HEK293 (cell line): Measurements from ENCODE around the gene GALNT2.

ENCODE experiments used
- BCL11B ChIP-seq: fragments of 450-650 bp; formaldehyde crosslinking; IDR thresholded peaks from 2 replicates; pipeline ENCODE4 v1.5.1; 2016; ENCODE audit warnings: low read depth, missing biosample characterization, missing genetic modification characterization
- EGR2 ChIP-seq: fragments of 450-650 bp; formaldehyde crosslinking; IDR thresholded peaks from 2 replicates; pipeline ENCODE4 v1.5.1; 2016; ENCODE audit warnings: low read depth, missing biosample characterization, missing genetic modification characterization
- GLIS2 ChIP-seq: fragments of 450-650 bp; formaldehyde crosslinking; IDR thresholded peaks from 2 replicates; pipeline ENCODE4 v1.5.1; 2016; ENCODE audit warnings: missing biosample characterization, missing genetic modification characterization
- KLF17 ChIP-seq: fragments of 450-650 bp; formaldehyde crosslinking; IDR thresholded peaks from 2 replicates; pipeline ENCODE4 v1.5.1; 2016; ENCODE audit warnings: missing biosample characterization, missing genetic modification characterization
- KLF8 ChIP-seq: fragments of 450-650 bp; formaldehyde crosslinking; IDR thresholded peaks from 2 replicates; pipeline ENCODE4 v1.5.1; 2016; ENCODE audit warnings: missing biosample characterization, missing genetic modification characterization
- PRDM1 ChIP-seq: fragments of 450-650 bp; formaldehyde crosslinking; IDR thresholded peaks from 2 replicates; pipeline ENCODE4; 2016; ENCODE audit warnings: missing biosample characterization, missing genetic modification characterization
- SETDB1 ChIP-seq: IDR thresholded peaks from one replicate; pipeline ENCODE4 v1.6.1; 2017; ENCODE audit warnings: mild to moderate bottlenecking, low read length, moderate library complexity, mixed read lengths; ENCODE audit not compliant: insufficient read length
- ZBTB10 ChIP-seq: fragments of 450-650 bp; formaldehyde crosslinking; IDR thresholded peaks from 2 replicates; pipeline ENCODE4 v1.5.1; 2016; ENCODE audit warnings: missing biosample characterization, missing genetic modification characterization
- ZBTB48 ChIP-seq: fragments of 450-650 bp; formaldehyde crosslinking; IDR thresholded peaks from 2 replicates; pipeline ENCODE4 v1.5.1; 2016; ENCODE audit warnings: missing biosample characterization, missing genetic modification characterization
- ZBTB8A ChIP-seq: fragments of 450-650 bp; formaldehyde crosslinking; IDR thresholded peaks from 2 replicates; pipeline ENCODE4 v1.5.1; 2016; ENCODE audit warnings: missing biosample characterization, missing genetic modification characterization
- ZFP37 ChIP-seq: fragments of 450-650 bp; formaldehyde crosslinking; IDR thresholded peaks from 2 replicates; pipeline ENCODE4 v1.5.1; 2016; ENCODE audit warnings: missing biosample characterization, missing genetic modification characterization
- ZNF184 ChIP-seq: fragments of 450-650 bp; IDR thresholded peaks from 2 replicates; pipeline ENCODE4 v1.5.1; 2018; ENCODE audit warnings: missing biosample characterization, mild to moderate bottlenecking, missing genetic modification characterization
- ZNF280D ChIP-seq: fragments of 450-650 bp; formaldehyde crosslinking; IDR thresholded peaks from 2 replicates; pipeline ENCODE4 v1.5.1; 2016; ENCODE audit warnings: missing biosample characterization, missing genetic modification characterization
- ZNF324 ChIP-seq: fragments of 450-650 bp; formaldehyde crosslinking; IDR thresholded peaks from 2 replicates; pipeline ENCODE4 v1.5.1; 2016; ENCODE audit warnings: missing biosample characterization, missing genetic modification characterization
- ZNF335 ChIP-seq: fragments of 450-650 bp; formaldehyde crosslinking; conservative IDR thresholded peaks from 2 replicates; pipeline ENCODE4 v1.5.1; 2016; ENCODE audit warnings: missing biosample characterization, missing genetic modification characterization
- ZNF362 ChIP-seq: fragments of 450-650 bp; formaldehyde crosslinking; IDR thresholded peaks from 2 replicates; pipeline ENCODE4 v1.5.1; 2016; ENCODE audit warnings: missing biosample characterization, missing genetic modification characterization
- ZNF391 ChIP-seq: fragments of 450-650 bp; formaldehyde crosslinking; IDR thresholded peaks from 2 replicates; pipeline ENCODE4 v1.5.1; 2016; ENCODE audit warnings: low read depth, missing biosample characterization, missing genetic modification characterization, borderline replicate concordance
- ZNF394 ChIP-seq: fragments of 450-650 bp; formaldehyde crosslinking; IDR thresholded peaks from 2 replicates; pipeline ENCODE4 v1.5.1; 2016; ENCODE audit warnings: missing biosample characterization, missing genetic modification characterization, mild to moderate bottlenecking, moderate library complexity, borderline replicate concordance
- ZNF404 ChIP-seq: fragments of 450-650 bp; formaldehyde crosslinking; IDR thresholded peaks from 2 replicates; pipeline ENCODE4 v1.5.1; 2017; ENCODE audit warnings: missing biosample characterization, missing genetic modification characterization
- ZNF426 ChIP-seq: fragments of 450-650 bp; formaldehyde crosslinking; IDR thresholded peaks from 2 replicates; pipeline ENCODE4 v1.5.1; 2017; ENCODE audit warnings: missing biosample characterization, missing genetic modification characterization, mild to moderate bottlenecking, inconsistent platforms, moderate library complexity
- ZNF530 ChIP-seq: fragments of 450-650 bp; formaldehyde crosslinking; IDR thresholded peaks from 2 replicates; pipeline ENCODE4 v1.5.1; 2016; ENCODE audit warnings: low read depth, missing biosample characterization, missing genetic modification characterization
- ZNF544 ChIP-seq: fragments of 450-650 bp; formaldehyde crosslinking; IDR thresholded peaks from 2 replicates; pipeline ENCODE4 v1.5.0; 2017; ENCODE audit warnings: missing biosample characterization, missing genetic modification characterization
- ZNF571 ChIP-seq: fragments of 450-650 bp; formaldehyde crosslinking; IDR thresholded peaks from 2 replicates; pipeline ENCODE4 v1.5.0; 2017; ENCODE audit warnings: missing biosample characterization, missing genetic modification characterization
- ZNF600 ChIP-seq: fragments of 450-650 bp; formaldehyde crosslinking; IDR thresholded peaks from 2 replicates; pipeline ENCODE4 v1.5.1; 2016; ENCODE audit warnings: missing biosample characterization, missing genetic modification characterization
- ZNF623 ChIP-seq: fragments of 450-650 bp; formaldehyde crosslinking; IDR thresholded peaks from 2 replicates; pipeline ENCODE4 v1.5.1; 2016; ENCODE audit warnings: missing biosample characterization, missing genetic modification characterization
- ZNF701 ChIP-seq: fragments of 450-650 bp; formaldehyde crosslinking; IDR thresholded peaks from 2 replicates; pipeline ENCODE4 v1.5.1; 2016; ENCODE audit warnings: missing biosample characterization, missing genetic modification characterization
- TF ChIP-seq, protein P1 (sequence below): fragments of 450-650 bp; IDR thresholded peaks from 2 replicates; pipeline ENCODE4 v1.5.1; 2018; ENCODE audit warnings: missing biosample characterization, mild to moderate bottlenecking, missing genetic modification characterization
- TF ChIP-seq, protein P2 (sequence below): fragments of 450-650 bp; formaldehyde crosslinking; IDR thresholded peaks from 2 replicates; pipeline ENCODE4 v1.5.1; 2017; ENCODE audit warnings: missing biosample characterization, missing genetic modification characterization

Gene GALNT2

GRCh38 chr1:230084408-230085177, 17.6 kb downstream of the GALNT2 start (continued):
- TF ChIP-seq ZNF530 (tag by site-specific recombination), result no peak
- TF ChIP-seq ZNF391 (tag by site-specific recombination), result peak; percentile 63; the same call in 1 of the 2 replicates
- no peak for TF ChIP-seq ZNF404 (tag by site-specific recombination)
- TF ChIP-seq ZBTB10 (tag by site-specific recombination), result 0 out of 2 replicates have a peak, but pooled peaks have one; percentile 55
- TF ChIP-seq PRDM1 (tag by site-specific recombination), result peak; percentile 81
- TF ChIP-seq ZNF324 (tag by site-specific recombination), result peak; percentile 94
- TF ChIP-seq ZNF394 (tag by site-specific recombination), result peak; percentile 61; the same call in 1 of the 2 replicates
- TF ChIP-seq ZBTB8A (tag by site-specific recombination), result peak; percentile 81
- no peak for TF ChIP-seq ZNF426 (tag by site-specific recombination)
- TF ChIP-seq ZNF362, result peak; percentile 92
- no peak for TF ChIP-seq ZNF701
- TF ChIP-seq, protein P1, sequence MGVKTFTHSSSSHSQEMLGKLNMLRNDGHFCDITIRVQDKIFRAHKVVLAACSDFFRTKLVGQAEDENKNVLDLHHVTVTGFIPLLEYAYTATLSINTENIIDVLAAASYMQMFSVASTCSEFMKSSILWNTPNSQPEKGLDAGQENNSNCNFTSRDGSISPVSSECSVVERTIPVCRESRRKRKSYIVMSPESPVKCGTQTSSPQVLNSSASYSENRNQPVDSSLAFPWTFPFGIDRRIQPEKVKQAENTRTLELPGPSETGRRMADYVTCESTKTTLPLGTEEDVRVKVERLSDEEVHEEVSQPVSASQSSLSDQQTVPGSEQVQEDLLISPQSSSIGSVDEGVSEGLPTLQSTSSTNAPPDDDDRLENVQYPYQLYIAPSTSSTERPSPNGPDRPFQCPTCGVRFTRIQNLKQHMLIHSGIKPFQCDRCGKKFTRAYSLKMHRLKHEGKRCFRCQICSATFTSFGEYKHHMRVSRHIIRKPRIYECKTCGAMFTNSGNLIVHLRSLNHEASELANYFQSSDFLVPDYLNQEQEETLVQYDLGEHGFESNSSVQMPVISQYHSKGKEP (tag by site-specific recombination), result peak; percentile 78
- TF ChIP-seq ZBTB48 (tag by site-specific recombination), result peak; percentile 98
- TF ChIP-seq ZNF571, result no peak
- peak; percentile 98 for TF ChIP-seq ZFP37
- TF ChIP-seq GLIS2, result peak; percentile 93
- no peak for TF ChIP-seq ZNF544 (tag by site-specific recombination)
- TF ChIP-seq SETDB1, result no peak
- TF ChIP-seq ZNF184 (tag by site-specific recombination), result peak; percentile 90
- no peak for TF ChIP-seq BCL11B (tag by site-specific recombination)
- peak; percentile 63; the same call in 1 of the 2 replicates for TF ChIP-seq KLF8 (tag by site-specific recombination)
- peak; percentile 37 for TF ChIP-seq ZNF335 (tag by site-specific recombination)
- peak; percentile 32; the same call in 1 of the 2 replicates for TF ChIP-seq ZNF623 (tag by site-specific recombination)
- TF ChIP-seq ZNF280D (tag by site-specific recombination), result peak; percentile 88; the same call in 1 of the 2 replicates
- TF ChIP-seq, protein P2, sequence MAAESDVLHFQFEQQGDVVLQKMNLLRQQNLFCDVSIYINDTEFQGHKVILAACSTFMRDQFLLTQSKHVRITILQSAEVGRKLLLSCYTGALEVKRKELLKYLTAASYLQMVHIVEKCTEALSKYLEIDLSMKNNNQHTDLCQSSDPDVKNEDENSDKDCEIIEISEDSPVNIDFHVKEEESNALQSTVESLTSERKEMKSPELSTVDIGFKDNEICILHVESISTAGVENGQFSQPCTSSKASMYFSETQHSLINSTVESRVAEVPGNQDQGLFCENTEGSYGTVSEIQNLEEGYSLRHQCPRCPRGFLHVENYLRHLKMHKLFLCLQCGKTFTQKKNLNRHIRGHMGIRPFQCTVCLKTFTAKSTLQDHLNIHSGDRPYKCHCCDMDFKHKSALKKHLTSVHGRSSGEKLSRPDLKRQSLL (tag by site-specific recombination), result peak; percentile 86
- TF ChIP-seq ZNF600, result peak; percentile 99
- TF ChIP-seq KLF17 (tag by site-specific recombination), result peak; percentile 90
- TF ChIP-seq EGR2 (tag by site-specific recombination), result 0 out of 2 replicates have a peak, but pooled peaks have one; percentile 38
